Left lung (tissue), 10 donors: ENCODE data around the gene LIPT1. TPM values are rescaled to one million over a fixed set of nuclear protein-coding genes. Genes with fewer than 3 reads are reported as not detected.

Experiments used
- ATAC-seq: fragments of 200-7000 bp; cut with Tn5 transposase; one replicate; pipeline ENCODE4 v1.9.1; 2020; ENCODE audit warnings: moderate library complexity
- DNase-seq, 4 donors: peaks; one replicate each; pipeline ENCODE4 v3.0.0-alpha.2; 2013 to 2020
- H3K27ac ChIP-seq, 2 donors: fragments of 200-600 bp; sonication (generic) in 1 of 2; one replicate each; pipeline versions ENCODE4 v1.5.0 to v1.8.0; 2020 to 2021
- H3K27me3 ChIP-seq, 2 donors: fragments of 200-600 bp; sonication (generic) in 1 of 2; one replicate each; pipeline versions ENCODE4 v1.5.0 to v1.8.0; 2020 to 2021
- H3K36me3 ChIP-seq, 2 donors: fragments of 200-600 bp; sonication (generic) in 1 of 2; one replicate each; pipeline versions ENCODE4 v1.5.0 to v1.8.0; 2020 to 2021
- H3K4me1 ChIP-seq, 2 donors: fragments of 200-600 bp; one replicate each; pipeline ENCODE4 v1.8.0; 2021
- H3K4me3 ChIP-seq, 2 donors: fragments of 200-600 bp; sonication (generic) in 1 of 2; one replicate each; pipeline versions ENCODE4 v1.5.0 to v1.8.0; 2020 to 2021; ENCODE audit warnings: mild to moderate bottlenecking in 1 of 2
- H3K9me3 ChIP-seq, 2 donors: fragments of 200-600 bp; sonication (generic) in 1 of 2; one replicate each; pipeline versions ENCODE4 v1.5.0 to v1.8.0; 2020 to 2021
- CTCF ChIP-seq, 2 donors: fragments of 200-600 bp; sonication (generic) in 1 of 2; IDR thresholded peaks; one replicate each; pipeline versions ENCODE4 v1.5.0 to v1.8.0; 2021; ENCODE audit warnings: antibody characterized with exemption in 2 of 2
- intact Hi-C, 2 donors: fragments of 100-400 bp; cut with DNase I; formaldehyde crosslinking; loops; one replicate each; pipeline versions ENCODE4 v1.11.2 to v1.14.2; 2022
- polyA plus RNA-seq, 6 donors: library from polyadenylated mRNA; unstranded; fragments of 120-200 nt; gene quantifications; one replicate each; pipeline ENCODE4 v1.2.1, GENCODE V29; 2013; ENCODE audit not compliant: insufficient read length in 6 of 6
- total RNA-seq, 2 donors: library from RNA; stranded (reverse); fragmentation: NEBNext Ultra II Directional; extraction: Animal tissue kit (Norgen Biotek cat#: 25700); gene quantifications; one replicate each; pipeline ENCODE4 v1.2.1, GENCODE V29; 2021
- donor health status: DM: no; HTN: yes; CAD: no.
- donor health status: DM: no; HTN: no; CAD: no.

LIPT1 gene
- total and polyA plus RNA-seq, 8 donors: 5.6 to 20.3 (median 16.6) TPM

- Histone ChIP-seq H3K4me1 (peaks cover 6 to 29% of the 10 kb centered on the region in 2 donors), H3K27me3 (no peaks in the 10 kb centered on the region), H3K36me3 (peaks cover 0 to 13% of the 10 kb centered on the region in 2 donors), H3K4me3 (no peak overlapping the region), H3K9me3 (no peaks in the 10 kb centered on the region), H3K27ac (no peak overlapping the region)
- DNase-seq (no peak), ATAC-seq (no peak)
- no peak for TF ChIP-seq CTCF (IDR thresholded peaks at IDR 0.05)
- intact Hi-C loops: no loop called here
Observed at GRCh38 chr2:99156891-99157290, 2.1 kb downstream of the LIPT1 start.

- H3K9me3 ChIP-seq: no peaks in the 10 kb centered on the region
- H3K27ac ChIP-seq: no peak overlapping the region
- H3K27me3 ChIP-seq: no peaks in the 10 kb centered on the region
- intact Hi-C loops: no loop called here
- peaks cover 0 to 21% of the 10 kb centered on the region in 2 donors for H3K36me3 ChIP-seq
- H3K4me3 ChIP-seq: no peak overlapping the region
- no peak for ATAC-seq
- no peak for TF ChIP-seq CTCF (IDR thresholded peaks at IDR 0.05)
- peaks cover 6 to 22% of the 10 kb centered on the region in 2 donors for H3K4me1 ChIP-seq
- DNase-seq: no peak
Observed at GRCh38 chr2:99158599-99158998, 3.8 kb downstream of the LIPT1 start.

- DNase-seq (no peak), ATAC-seq (no peak)
- Histone ChIP-seq H3K27ac (no peak overlapping the region), H3K36me3 (peaks cover 0 to 30% of the 10 kb centered on the region in 2 donors), H3K4me1 (peaks cover 6 to 13% of the 10 kb centered on the region in 2 donors), H3K9me3 (no peaks in the 10 kb centered on the region), H3K27me3 (no peaks in the 10 kb centered on the region), H3K4me3 (no peak overlapping the region)
- no peak for TF ChIP-seq CTCF (IDR thresholded peaks at IDR 0.05)
- intact Hi-C loops: no loop called here
Observed at GRCh38 chr2:99159594-99159993, 4.8 kb downstream of the LIPT1 start.

GRCh38 chr2:99166218-99166617, 11.5 kb downstream of the LIPT1 start:
- DNase-seq: peak in 1 of 4 donors; percentile 45
- ATAC-seq: peak; percentile 99
- intact Hi-C loops: no loop called here
- H3K4me1 ChIP-seq: no peaks in the 10 kb centered on the region
- no peak for TF ChIP-seq CTCF (IDR thresholded peaks at IDR 0.05)
- H3K9me3 ChIP-seq: no peaks in the 10 kb centered on the region
- H3K27ac ChIP-seq: no peak overlapping the region
- H3K27me3 ChIP-seq: no peaks in the 10 kb centered on the region
- peaks cover 4 to 79% of the 10 kb centered on the region in 2 donors for H3K36me3 ChIP-seq
- H3K4me3 ChIP-seq: no peak overlapping the region

- DNase-seq: no peak
- Histone ChIP-seq H3K27me3 (no peaks in the 10 kb centered on the region), H3K4me3 (no peak overlapping the region), H3K27ac (no peak overlapping the region), H3K36me3 (peaks cover 4 to 88% of the 10 kb centered on the region in 2 donors), H3K9me3 (no peaks in the 10 kb centered on the region), H3K4me1 (no peaks in the 10 kb centered on the region)
- intact Hi-C loops: no loop called here
- no peak for TF ChIP-seq CTCF (IDR thresholded peaks at IDR 0.05)
- no peak for ATAC-seq
Observed at GRCh38 chr2:99169534-99169933, 14.8 kb downstream of the LIPT1 start.
